ENCODE data around the gene FRMD1. TPM values are rescaled to one million over a fixed set of nuclear protein-coding genes. Genes with fewer than 3 reads are reported as not detected.

FRMD1 gene
- total RNA-seq, 1 donor from 2014 or later: not detected

DNA sequence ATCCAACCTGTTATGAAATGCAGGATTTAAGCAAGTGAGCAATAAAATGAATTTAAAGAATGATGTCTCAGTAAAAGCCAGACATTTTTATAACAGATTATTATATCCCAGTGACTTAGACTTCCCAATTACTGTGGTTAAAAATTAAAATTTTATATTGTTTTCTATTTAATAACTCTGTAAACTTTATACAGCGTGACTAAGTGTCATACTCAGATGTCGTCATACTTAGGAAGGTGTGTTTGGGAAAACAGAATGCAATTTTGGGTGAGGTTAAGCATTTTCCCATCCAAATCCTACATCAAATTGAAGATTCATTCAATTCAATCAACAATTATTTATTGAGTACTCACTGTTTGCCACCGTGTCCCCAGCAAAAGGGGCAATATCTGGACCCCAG is 31.4 kb upstream of the FRMD1 start:
- no peak for ATAC-seq

DNA sequence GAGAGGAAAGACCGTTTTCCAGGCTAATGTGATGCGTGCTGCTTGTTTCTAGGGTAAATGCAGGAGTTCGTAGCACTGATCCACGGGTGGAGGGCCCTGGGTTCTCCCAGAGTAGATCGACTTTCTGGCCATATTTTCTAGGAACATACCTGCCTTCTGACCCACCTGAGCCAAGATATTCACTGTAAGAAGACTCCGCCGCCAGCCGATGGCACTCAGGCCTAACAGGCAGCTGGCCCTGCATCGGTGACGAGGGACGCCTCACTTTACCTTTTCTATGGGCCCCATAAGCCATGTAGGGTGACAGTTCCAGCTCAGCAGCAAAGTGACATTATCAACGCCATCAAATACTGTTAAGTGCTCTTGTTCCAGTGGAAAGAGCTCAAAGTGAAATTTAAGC is 30.2 kb upstream of the FRMD1 start:
- no peak for ATAC-seq

DNA sequence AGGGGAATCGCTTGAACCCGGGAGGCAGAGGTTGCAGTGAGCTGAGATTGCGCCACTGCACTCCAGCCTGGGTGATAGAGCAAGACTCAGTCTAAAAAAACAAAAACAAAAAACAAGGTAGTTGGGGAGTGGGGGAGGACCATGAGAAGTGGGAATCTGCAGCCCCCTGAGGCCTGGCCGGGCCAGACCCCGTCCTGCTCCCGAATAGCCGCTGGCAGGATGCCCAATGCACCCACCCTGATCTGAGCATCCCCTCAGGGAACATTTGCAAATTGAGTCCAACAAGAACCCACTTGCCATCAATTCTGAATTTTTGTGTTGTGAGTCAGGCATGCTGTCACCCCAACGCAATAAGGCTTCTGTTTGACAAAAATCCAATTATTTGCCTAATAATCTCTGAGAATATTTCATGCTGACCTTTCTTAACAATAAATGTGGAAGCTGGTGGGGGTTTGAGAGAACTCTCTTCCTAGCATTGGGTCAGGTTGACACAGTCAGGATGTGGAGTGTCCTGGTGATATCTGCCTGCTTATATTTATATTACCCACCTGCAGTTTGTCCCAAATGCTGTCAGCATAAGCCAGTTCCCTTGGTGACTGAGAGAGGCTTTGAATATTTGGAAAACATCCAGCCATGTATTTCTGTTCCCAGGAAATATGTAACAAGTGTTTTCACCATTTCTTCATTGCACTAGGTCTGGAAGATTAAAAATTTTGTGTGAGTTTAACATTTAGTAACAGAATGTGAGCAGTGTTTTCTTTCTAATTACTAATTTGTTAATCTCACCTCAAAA is 28.4 kb upstream of the FRMD1 start:
- ATAC-seq: no peak

DNA sequence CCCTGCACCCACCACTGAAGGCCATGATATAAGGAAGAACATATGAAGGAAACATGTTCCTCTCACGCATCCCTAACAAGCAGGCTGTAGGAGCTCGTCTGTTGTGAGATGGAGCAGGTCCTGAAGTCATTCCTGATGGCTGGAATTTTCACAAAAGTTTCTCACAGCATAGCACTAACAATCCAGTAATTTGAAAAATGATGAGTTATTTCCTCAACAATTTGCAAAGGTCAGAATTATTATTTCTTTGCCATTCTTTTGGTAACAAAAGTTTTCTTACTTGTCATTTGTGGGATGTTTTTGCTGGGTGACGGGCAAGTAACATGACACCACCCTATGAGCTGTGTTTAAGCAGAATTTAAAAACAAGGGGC is 27.6 kb upstream of the FRMD1 start:
- ATAC-seq: no peak

DNA sequence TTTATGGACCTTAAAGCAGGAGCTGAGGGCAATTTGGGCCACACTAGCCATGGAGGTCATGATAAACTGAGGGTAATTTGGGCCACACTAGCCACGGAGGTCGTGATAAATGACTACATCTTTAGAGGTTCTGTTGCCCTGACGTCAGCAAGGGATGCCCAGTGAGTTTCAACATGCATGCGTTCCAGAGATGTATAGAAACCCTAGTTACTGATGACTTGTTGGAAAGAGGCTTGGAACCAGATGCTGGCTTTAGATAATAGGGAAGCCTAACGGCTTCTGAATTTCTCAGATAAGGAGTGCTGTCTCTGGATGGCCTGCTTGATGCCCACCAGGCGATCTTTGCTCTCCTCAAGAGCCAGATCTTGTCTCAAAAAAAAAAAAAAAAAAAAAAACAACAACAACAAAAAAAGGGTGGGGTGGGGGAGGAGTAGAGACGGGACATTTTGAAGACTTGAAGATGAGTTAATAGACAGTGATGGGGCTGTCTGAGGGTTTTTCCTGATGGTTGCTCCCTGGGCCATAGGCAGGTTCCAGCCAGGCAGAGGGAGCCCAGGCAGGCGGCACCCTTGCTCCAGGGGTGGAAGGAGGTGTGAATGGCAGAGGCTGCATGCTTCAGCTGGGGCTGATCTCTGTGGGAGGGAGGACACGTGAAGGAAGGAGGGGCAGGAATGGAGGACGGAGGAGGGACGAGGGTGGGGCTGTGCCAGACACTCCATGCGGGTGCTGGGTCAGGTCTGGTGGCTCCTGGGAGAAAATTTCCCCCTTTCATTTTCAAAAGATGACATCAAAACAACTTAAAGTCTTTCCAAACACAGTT is 27.0 kb upstream of the FRMD1 start:
- peak; percentile 40 for ATAC-seq

DNA sequence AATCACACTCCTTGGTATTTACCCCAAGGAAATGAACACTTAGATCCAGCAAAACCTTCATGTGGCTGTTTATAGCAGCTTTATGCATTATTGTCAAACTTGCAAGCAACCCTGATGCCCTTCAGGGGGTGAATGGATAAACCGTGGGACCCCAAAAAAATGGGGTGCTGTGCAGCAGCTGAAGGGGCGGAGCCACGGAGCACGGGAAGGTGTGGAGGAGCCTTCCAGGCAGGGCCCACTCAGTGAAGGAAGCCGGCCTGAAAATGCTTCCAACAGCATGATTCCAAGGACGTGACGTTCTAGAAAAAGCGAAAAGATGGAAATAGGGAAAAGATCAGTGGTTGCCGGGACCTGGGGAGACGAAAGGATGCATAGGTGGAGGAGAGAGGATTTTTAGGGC is 25.6 kb upstream of the FRMD1 start:
- no peak for ATAC-seq

DNA sequence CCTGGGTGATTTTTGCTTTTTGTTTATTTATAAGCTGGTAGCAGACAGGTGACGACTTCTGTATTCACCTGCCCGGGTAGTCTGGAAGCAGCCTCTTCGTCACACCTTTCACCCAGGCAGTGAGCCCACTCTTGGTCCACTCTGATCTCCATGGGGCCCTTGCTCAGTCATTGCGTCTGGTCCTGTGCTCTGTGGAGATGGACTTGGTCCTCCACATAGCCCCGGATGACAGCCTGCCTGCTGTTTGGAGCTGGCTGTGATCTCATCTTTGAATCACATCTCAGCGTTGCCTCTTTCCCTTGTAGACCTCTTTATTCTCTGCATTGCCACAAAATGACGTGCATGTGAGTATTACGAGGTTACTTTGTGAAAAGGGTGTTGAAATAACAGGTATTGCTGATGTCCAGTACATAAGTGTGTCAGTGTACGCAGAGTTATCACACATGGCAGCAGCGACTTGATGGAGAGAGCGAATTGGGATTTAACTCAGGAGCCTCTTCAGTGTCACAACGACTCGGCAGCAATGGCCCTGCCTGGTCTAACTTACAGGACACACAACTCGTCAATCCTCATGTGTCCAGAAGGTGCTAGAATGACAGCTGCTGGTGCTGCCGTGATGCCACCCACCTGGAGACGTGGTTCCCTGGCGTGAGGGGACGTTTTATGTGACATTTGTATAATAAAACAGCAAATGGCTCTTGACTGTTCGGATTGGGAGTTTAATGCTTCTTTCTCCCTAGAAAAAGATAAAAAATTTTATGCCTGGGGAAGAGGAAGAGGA is 24.2 kb upstream of the FRMD1 start:
- ATAC-seq: no peak

DNA sequence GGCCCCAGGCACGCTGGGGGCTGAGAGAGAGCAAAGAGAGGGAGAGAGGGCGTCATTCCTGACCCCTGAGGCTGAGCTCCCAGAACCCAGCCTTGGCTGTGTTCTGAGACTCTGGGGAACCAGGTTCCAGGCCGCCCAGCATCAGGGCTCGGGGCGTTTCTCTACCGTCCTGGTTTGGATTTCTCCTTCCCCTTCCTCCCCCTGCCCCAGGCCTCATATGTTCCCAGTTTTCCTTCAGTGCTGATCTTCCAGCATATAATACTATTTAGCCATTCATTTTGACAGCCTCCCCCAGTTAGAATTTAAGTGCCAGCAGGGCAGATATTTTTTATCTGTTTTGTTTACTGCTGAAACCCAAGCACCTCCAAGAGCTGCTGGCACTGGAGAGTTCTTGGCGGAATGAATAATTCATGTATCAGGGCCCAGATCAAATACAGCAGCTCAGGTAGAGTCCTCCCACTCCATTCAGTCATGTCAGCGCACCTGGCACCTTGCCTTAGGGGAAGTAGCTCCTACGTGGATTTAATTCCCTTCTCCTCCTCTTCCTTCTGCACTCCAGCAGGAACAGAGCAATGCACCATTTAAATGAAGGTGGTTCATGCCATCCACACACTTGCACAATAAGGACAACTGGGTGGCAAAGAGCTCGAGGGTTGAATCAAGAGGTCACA is 23.4 kb upstream of the FRMD1 start:
- no peak for ATAC-seq

DNA sequence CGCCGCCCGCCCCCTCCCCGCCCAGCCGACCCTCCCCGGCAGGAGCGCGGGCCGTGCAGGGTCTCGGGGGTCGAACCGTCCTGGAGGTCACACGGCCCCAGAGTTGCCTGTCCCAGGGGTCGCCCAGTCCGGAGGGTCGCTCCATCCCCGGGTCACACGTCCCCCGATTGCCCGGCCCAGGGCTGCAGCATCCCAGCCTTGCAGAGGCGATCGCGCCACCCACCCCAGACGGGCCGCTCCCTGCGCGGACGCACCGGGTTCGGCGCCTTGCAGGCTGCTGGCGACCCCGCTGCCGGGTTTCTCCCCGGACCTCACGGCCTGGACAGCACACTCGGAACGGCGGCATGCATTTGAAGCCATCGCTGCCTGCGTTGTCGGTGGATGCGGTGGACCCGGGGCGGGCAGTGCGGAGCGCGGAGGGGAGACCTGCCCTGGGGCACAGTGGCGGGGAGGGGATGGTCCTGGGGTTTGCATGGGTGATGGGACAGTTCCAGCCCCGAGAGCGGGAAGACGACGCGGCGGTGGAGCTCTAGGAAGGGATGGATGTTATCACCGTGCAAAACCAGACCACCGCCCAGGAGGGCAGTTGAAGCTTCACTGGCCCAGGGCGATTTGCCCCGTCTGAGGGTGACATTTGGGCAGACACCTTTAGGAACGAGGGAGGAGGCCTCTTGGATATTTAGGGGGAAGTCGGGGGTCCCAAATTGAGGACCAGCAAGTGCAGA is 22.7 kb upstream of the FRMD1 start:
- ATAC-seq: no peak

DNA sequence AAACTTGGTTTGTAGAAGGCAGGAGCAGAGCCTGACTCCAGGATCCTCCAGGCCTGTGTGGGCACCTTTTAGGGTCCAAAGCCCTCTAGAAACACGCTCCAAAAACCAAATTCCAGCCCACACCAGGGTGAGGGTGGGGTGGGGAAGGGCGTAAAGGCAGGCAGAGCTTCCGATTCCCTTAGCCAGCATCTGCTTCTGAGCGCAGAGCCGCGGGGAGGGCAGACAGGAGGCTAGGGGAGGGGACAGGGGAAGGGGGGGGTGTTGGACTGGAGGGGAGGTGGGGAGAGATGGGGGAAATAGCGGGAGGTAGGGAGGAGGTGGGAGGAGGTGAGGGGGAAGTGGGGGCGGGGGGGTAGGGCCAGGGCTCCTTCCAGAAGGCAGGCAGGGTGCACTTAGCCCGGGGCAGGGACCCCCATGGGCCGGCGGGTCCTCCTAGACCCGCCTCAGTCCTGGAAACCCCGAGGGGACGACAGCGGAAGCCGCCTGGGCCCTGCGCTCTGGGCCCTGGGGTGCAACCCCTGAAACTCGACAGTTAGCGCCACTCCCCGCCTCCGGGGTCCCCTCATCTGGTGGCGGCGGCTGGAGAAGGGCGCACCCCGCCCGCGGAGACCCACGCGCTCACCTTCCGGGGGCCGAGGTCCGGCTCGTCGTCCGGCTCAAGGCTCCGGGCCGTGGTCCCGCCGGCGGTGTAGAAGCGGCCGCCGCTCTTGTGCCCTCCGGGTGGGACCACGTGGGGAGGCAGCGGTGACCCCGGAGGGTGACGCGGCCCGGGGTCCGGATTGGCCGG is 22.0 kb upstream of the FRMD1 start:
- ATAC-seq: no peak

DNA sequence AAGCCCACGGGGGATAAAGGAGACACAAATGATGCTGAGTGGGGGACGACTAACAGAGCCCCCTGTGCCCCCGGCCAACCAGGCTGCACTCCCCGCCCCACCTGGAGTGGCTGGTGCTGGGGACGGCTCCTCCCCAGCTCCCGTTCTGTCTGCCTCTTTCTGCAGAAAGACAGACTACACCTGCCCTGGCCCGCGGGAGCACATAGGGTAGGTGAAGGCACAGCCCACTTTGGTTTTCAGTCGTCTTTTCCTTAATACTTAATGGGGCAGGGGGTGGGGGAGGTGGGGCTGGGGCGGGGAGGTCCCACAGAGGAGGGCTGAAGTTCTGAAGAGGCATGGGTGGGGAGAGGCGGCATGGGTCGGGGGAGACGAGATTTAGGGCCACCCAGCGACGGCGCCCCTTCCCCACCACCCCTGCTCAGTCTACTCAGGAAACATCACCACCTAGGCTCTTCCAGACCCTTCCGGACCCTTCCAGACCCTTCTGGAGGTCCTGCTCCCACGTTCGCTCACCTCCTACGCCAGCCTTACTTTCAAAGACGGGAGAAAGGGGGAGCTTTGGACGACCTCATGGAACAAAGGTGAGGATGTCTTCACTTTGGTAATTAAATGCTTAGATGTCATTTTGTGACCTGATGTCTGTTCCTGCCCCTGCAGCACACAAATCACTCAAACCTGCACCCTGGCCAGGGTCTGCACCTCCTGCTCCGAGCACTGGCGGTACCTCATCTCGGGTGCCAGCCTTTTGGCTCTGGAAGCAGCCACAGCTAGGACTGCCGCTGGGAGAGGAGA is 21.2 kb upstream of the FRMD1 start:
- no peak for ATAC-seq

DNA sequence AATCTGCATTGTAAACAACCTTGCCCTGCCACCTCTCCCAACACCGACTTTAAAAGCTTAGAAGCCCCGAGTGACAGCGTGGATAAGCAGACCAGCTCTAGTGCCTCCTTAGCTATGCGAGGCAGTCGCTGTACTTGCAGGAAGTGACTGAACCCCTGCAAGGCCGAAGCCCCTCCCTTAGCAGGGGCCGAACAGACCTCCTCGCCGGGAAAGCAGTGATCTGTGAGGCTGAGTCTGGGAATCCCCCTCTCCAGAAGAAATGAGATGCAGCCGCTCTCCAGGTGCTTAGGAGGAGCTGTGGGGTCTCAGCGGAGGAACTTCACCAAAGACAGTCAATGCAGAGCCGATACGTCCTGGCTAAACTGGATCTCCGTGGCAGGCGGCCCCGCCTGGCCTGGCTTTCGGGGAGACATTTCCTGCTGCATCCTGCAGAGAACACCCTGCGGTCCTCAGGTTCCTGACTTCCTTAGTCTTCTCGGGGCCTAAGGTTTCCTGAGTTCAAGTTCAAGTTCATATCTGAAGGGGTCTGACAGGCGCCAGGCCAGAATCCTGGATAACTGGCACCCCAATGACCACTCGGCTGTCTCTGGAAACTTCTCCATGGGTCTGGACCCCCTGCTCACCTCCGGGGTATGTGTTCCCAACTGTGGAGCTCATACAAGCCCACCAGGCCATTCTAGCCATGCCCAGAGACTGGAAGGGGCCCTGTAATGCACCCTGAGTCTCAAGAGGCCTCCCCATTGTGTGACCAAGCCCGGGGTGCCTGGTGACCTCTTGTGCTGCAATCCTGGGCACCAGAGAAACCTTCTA is 20.4 kb upstream of the FRMD1 start:
- no peak for ATAC-seq

DNA sequence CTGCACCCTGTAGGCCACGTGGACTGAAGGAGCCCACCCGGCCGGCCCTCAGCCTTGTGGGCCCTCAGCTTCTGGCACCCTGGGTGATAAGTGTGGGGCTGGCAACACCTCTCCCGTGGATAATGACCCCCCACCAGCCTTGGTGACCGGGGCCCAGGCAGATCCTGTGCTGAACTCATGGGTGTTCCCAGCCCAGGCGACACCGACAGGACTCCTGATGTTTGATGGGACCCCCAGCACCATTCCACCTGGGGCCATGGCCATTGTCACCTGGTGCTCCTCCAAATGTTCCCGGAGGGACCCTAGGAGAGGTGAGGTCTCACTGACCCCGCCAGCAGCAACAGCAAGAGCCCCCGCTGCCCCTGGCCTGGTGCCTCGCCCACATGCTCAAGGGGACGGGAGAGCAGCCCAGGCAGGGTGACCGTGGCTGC is 19.4 kb upstream of the FRMD1 start:
- ATAC-seq: no peak

DNA sequence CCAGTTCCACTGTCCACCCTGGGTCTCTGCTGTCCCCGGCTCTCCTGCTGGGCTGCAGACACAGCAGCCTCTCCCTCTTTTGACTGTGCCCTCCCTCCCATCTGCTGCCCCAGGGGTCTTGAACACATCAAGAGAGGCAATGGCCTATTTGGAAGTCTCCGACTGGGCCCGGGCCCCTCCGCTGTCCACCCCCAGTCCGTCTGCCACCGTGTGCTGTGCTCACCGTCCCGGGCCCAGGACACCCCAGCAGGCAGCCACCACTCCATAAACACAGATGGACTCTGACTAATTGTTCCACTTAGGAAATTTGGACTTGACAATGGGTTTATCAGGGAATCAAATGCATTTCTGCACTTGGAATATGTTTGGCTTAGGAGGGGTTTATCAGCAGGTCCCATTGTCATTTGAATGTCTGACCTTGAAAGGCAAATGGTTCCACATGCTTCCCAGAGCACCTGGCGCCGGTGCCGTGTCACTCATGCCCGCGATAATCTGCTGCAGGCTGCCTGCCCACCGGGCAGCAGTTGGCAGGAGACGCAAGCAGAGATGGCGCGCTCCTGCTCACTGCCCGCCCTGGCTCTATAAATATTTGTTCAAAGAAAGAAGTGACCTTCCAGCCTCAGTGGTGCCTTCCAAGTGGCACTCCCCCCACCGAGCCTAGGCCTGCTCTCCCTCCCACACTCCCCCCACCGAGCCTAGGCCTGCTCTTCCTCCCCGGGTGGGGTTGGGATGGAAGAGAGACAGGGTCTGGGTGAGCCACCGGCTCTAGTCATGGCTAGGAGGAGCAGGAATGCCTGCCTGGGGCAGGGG is 18.8 kb upstream of the FRMD1 start:
- no peak for ATAC-seq

DNA sequence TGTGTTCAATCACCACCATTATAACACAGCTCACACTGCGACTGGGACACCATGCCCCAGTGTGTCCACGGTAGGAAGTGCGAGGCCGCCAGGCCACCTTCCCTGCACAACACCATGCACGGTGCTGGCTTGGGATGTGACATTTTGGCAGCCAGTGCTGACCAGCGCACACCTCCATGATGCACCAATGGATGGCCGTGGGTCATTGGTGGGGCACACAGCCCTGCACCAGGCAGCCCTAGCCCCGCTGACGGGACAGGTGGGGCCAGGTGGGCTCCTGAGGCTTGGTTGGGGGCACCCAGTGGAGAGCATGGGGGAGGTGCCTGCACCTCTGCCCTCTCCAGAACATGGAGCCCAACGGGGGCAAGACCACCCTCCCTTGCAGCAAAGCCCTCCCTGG is 18.2 kb upstream of the FRMD1 start:
- no peak for ATAC-seq

DNA sequence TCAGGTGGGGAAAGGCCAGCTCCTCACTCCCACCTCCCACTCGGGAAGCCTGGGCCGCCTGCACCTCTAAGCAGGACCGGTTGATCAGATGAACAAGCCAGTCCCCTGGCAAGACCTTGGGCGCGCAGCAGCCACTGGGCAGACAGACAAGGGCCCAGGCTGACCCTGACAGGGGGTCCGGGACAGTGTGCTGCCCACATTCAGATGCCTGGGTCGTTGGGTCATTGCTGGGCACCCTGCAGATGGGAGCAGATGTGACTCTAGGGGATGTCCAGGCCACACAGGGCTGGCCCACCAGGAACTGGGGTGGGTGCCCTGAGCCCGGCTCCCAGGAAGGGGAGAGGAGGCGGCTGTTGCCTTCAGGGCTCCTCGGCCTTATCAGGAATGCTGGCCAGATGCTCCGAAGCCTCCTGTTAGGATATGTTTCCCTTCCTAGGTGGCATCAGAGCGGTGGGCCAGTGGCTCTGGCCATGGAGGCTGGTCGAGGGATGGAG is 17.3 kb upstream of the FRMD1 start:
- ATAC-seq: no peak

DNA sequence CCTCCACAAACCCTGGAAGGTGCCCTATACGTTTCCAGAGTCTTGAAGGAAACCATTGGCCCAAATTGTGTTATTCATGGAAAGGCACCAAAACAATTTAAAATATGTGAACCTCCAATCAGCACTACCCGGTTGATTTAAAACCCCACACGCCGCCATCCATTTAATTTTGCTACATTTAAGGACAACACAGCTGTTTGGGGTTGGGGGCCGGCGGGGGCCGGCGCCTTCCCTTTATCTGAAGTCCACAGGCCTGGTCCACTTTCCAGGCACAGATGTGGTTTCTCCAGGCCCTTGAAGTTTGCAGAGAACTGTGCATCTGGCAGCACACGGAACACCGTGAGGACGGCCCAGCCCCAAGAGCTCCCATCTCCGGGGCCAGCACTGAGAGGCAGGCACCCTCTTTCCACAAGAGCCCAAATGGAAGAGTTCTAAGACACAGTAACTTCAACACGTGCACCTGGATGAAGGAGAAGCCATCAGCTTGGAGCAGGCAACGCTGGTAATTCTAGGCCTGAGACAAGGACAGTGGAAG is 16.8 kb upstream of the FRMD1 start:
- ATAC-seq: no peak

DNA sequence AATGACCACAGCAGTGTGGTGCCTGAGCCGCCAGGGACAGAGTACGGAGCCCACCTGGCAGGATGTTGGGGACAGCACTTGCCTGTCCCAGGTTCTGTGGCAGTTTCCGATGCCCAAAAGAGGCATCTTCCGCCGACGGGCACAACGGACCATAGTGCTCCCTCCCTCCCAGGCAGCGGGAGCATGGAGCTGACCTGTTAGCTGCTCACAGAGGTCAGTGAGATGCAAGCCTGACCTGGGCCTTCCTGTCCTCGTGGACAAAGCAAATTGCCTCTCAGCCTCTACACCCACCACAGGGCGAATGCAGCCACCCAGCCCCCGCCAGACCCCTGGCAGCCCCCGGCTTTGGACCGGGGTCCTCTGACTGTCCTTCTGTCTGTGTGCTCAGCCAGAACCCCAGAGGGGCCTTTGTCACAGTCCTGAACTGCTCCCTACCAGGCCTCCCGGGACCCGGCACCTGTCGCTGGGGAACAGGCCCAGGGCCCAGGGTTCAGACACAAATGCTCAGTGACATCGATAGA is 16.2 kb upstream of the FRMD1 start:
- ATAC-seq: no peak

Data from esophagus mucosa (tissue), 1 donor.